Right lung (tissue), 5 donors: ENCODE results near the gene GSTT4. TPM values are rescaled to one million over a fixed set of nuclear protein-coding genes. Genes with fewer than 3 reads are reported as not detected.
"Not testable (repeated sequence)": the region's sequence is repeated elsewhere in the genome, so short reads cannot be mapped to it uniquely, and the experiment has no call there.

Source experiments
- DNase-seq, 2 donors: peaks; one replicate each; pipeline ENCODE4 v3.0.0-alpha.2; 2013
- polyA plus RNA-seq, 5 donors: library from polyadenylated mRNA; unstranded; fragments of 120-200 nt; gene quantifications; one replicate each; pipeline versions ENCODE4 v1.2.1 to v1.2.3, GENCODE V29; 2013; ENCODE audit warnings: inconsistent platforms in 1 of 5, low replicate concordance in 1 of 5; ENCODE audit not compliant: insufficient read length in 5 of 5, insufficient read depth in 1 of 5

Gene GSTT4
- polyA plus RNA-seq, 5 donors = 0.05 to 0.12 TPM; not detected in 3

DNA sequence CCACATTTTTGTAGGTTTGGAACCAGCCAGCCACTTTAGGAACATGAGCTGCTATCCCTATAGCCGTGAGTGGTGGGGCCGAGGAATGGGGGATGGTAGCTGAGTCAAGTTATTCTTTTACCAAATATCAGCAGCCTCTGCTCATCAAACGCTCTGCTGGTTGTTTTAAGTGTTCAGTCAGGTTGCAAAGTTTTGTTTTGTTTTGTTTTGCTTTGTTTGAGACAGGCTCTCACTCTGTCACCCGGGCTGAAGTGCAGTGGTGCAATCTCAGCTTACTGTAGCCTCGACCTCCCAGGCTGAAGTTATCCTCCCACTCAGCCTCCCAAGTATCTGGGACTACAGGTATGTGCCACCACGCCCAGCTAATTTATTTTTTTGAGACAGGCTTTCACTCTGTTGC, 20.2 kb upstream of the GSTT4 start:
- DNase-seq = no peak

- no peak for DNase-seq
Observed at GRCh38 chr22:24024354-24024753, 19.1 kb upstream of the GSTT4 start.

DNA sequence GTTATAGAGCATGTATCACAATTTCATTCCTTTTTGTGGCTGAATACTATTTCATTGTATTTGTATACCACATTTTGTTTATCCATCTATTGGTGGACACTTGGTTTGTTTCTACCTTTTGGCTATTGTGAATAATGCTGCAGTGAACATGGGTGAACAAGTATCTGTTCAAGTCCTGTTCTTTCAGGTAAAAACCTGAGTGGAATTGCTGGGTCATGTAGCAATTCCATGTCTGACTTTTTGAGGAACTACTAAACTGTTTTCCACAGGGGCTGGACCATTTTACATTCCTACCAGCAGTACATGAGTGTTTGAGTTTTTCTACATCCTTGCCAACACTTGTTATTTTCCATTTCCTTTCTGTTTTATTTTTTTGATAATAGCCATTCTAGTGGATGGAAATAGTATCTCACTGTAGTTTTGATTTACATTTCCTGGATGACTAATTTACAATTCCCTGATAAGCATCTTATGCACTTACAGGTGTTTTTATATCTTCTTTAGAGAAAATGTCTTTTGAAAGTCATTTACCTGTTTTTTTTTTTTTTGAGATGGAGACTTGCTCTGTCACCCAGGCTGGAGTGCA, 18.0 kb upstream of the GSTT4 start:
- no peak for DNase-seq

- no peak for DNase-seq
Observed at GRCh38 chr22:24021304-24021703, 16.1 kb upstream of the GSTT4 start.

- DNase-seq = no peak
Observed at GRCh38 chr22:24016156-24016555, 10.9 kb upstream of the GSTT4 start.

DNA sequence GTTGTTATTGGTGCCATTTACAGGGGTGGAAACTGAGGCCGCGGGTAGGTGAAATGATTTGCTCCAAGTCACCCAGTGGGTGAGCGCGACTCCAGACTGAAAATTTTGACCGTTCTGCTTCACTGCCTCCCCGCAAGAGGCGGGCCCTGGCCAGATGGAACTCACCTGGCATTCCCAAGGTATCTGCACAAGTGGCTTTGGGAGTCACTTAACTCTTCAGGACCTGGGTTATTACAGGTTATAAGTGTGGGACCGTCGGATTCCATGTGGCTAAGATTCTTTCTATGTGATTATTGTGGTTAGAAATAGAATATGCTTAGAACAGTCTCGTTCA, 6.4 kb upstream of the GSTT4 start:
- peak; percentile 13 to 23 for DNase-seq

- no peak for DNase-seq
Observed at GRCh38 chr22:24010018-24010391, 4.8 kb upstream of the GSTT4 start.

DNA sequence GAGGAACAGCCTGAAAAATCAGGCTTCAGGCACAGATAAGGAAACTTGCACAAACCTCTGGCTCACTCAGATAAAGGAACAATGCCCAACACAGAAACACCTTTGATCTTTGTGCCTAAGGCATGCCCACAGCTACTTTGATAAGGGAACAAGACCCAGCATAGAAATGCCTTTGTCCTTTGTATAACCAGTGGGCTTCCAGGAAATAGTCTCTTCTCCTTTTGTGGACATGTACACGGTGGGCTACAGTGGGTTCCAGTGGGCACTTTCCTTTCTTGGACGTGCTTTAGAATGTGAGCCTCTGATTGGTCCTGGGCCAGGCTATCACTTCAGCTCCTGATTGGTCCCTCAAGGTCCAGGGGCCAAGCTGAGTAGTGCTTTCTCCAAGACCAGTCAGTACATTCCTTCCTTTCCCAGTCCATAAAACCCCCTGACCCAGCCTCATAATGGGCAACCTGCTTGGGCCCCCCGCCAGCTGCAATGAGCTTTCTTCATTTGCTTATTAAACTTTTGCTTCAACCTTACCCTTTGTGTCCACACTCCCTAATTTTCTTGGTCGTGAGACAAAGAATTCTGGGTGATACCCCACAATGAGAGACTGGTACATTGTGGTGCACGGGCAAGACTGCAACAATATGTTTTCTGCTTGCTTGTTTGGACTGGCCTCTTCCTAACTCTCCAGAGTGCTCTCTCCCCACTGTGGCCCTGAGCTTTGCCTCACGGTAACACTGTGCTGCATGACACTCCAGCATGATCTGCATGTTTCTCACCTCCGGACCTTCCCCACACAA, 4.2 kb upstream of the GSTT4 start:
- DNase-seq = no peak

DNA sequence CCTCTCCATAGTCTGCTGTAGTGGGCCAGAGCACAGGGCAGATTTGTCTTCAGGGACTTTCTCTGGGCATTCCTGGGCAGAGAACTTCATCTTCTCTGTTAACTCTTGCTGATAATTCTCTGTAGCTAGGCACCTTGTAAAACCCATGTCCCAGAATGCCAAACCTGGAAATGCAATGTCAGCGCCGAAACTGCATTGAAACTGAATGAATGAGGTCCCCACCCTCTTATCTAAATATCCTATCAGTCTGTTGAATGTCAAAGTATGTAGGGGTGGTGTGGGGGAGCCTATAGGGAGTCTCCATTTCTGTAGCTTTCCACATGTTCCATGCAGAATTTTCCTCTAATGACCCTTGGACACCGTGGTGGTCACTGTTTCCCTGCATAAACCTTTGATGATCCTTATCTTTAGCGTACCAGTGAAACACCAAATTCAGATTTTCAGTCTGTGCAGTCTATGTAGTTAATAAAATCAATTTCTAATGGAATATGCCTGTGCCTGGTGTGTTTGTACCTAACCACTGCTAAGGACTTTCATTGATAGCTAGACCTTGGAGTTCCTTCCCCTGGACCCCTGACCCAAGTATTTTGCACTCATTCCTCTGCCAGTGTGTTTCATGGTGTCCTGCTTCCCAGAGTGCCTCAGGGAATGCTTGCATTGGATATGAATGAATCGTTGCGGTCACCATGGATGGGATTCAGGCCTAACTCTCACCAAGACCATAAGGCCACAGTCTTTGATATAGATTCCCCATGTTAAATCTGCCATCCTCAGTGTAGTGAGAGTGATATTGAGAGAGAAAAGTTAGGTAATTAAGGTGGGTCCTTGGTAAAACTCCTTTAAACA, 3.4 kb upstream of the GSTT4 start:
- no peak for DNase-seq

DNA sequence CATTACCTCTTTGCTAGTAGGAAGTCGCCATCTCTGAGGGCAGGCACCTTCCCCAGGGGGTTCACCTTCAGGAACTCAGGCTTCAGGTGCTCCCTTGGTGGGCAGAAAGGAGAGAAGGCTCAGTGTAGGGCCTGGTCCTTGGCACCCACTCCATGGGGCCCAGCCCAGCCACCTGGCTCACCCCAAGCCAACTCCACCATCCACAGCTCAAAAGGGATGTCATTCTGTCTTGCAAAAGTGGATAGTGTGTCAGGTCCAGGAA, 2.7 kb upstream of the GSTT4 start:
- no peak for DNase-seq

DNA sequence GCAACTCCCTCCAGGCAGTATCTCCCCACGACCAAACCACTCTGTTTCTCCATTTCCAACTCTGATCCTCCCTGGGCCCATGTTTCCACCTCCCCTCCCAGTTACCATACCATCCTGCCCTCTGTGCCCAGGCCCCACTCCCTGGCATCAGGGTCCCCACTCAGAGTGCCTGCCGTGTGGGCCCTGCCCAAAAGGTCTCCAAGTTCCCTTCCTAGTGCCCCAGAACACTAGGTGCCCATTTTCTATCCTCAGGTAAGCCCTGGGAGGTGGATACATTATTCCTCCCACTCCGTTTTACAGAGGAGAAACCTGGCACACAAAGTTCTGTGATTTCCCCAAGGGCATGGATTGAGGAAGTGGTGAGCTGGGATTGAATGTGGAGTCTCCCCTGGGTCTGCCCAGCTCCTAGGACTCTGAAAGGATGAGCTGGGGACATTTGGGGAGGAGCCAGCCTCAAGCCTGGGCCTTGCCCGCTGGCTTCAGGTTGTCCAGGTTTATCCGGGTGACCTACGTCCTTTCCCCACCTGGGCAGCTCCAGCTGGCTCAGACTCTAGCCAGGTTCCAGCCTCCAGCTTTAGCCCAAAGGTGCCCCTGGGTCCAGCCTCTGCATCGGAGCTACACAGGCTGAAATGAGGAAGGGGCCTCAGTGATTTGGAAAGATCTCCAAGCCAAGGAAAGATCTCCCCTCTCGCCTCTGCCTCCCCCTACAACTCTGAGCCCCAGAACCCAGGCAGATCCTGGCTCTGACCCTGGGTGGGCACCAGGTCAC, 2.2 kb upstream of the GSTT4 start:
- DNase-seq = no peak

GRCh38 chr22:24006914-24007214, 1.6 kb upstream of the GSTT4 start:
- DNase-seq = no peak

GRCh38 chr22:24006207-24006913, 1.1 kb upstream of the GSTT4 start:
- no peak for DNase-seq

- DNase-seq = no peak
Observed at GRCh38 chr22:24003887-24004286, 1.4 kb downstream of the GSTT4 start.

DNA sequence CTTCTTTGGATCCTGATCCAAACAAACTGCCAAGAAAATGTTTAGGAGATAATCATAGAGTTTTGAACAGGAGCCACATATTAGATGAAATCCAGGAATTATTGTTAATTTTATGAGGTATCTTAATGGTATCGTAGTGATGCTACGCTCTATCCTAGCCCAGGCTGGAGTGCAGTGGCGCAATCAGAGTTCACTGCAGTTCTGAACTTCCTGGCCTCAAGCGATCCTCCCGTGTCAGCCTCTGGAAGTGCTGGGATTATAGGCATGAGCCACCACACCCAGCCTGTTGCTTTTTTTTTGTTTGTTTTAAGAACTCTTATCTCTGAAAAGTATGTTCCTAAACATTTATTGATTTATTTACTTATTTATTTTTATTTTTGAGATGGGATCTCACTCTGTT, 2.4 kb downstream of the GSTT4 start:
- no peak for DNase-seq

DNA sequence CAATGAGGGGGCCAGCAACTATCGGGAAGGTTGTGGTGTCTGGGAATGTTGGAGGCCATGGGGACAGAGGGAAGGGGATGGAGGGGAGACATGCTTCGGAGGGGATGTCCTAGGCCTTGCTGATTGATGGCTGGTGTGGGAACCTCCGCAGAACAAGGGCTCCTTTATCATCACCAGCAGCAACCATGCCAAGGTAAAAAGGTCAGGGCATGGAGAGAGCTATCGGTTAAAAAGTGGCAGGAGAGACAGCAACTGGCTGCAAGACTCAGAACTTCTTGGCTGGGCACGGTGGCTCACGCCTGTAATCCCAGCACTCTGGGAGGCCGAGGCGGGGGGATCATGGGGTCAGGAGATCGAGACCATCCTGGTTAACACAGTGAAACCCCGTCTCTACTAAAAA, 3.0 kb downstream of the GSTT4 start:
- DNase-seq = no peak

DNA sequence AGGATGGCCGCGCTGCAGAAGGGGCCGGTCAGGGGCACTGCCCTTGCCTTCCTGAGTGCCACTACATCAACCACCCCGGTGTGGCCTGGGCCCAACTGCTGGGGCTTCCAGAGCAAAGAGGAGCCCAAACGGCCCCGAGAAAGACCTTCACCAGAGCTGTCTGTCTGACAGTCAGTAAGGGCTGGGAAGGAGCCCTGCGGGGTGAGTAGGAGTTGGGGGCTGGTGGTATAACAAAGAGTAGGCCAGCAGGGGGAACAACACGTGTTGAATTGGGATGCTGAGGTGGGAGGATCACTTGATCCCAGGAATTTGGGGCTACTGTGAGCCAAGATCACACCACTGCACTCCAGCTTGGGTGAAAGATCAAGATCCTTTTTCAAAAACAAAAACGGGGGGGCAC, 3.9 kb downstream of the GSTT4 start:
- no peak for DNase-seq

GRCh38 chr22:23999779-24000178, 5.5 kb downstream of the GSTT4 start:
- DNase-seq = not testable (repeated sequence)

DNA sequence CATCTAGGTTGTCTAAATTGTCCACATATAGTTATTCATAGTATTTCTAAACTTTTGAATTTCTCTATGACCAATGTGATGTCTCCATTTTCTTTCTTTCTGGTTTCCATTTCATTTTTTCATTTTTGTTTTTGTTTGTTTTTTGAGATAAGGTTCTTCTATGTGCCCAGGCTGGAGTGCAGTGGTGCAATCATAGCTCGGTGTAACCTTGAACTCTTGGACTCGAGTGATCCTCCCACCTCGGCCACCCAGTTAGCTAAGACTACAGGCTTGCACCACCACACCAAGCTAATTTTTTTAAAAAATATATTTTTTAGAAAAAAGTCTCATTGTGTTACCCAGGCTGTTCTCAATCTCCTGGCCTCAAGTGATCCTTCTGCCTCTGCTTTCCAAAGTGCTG, 8.2 kb downstream of the GSTT4 start:
- no peak for DNase-seq

DNA sequence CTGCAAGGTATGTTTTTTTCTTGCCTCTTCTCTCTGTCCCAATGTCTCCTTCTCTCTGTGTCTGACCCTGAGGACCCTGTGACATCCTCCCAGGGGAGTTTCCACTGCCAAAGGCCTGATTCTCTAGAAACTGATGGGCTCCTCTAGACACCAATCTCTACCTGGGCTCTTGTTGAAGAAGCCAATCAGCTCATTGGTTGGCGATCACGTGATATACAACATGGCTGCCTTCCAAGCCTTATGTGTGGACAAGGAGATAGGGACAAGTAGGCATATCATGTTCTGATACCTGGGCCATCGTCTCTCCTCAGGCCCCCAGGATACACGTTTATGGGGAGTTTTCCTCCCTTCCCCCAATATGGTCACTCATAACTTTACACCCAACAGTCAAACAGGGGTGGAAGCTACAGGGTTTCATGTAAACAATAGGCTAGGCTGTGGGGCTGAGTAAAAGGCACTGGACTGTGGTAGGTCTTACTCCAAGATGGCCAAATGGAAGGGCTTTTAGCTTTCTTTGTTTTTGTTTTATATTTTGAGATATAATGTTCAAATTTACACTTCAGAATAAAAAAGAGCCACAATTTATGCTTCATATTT, 11.6 kb downstream of the GSTT4 start:
- DNase-seq = not testable (repeated sequence)

DNA sequence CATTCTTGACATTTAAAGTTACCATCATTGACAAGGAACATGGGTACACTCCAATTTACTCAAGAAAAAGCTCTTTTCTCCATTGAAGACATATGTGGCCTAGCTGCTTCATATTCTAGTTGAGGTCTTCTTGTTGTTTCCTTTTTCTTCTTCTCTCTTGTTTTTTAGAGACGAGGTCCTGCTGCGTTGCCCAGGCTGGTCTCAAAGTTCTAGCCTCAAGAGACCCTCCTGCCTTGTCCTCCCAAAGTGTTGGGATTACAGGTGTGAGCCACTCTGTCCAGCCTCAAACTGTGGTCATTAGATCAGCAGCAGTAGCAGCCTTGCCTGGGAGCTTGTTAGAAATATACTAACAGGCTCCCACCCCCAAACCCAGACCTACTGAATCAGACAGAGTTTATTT, 12.2 kb downstream of the GSTT4 start:
- DNase-seq = not testable (repeated sequence)
